DOHH2 (cell line): Measurements from ENCODE around the gene GRIA1.
"Not testable (repeated sequence)": the region's sequence is repeated elsewhere in the genome, so short reads cannot be mapped to it uniquely, and the experiment has no call there.

ENCODE experiments used
- H3F3A ChIP-seq: fragments of 200-600 bp; sonication (generic), shearing (Covaris generic); 2 replicates; pipeline ENCODE4 v1.6.0; 2016; ENCODE audit warnings: antibody characterized with exemption, mild to moderate bottlenecking; ENCODE audit not compliant: control insufficient read depth, insufficient read depth
- H3K27ac ChIP-seq: fragments of 200-600 bp; sonication (generic); 2 replicates; pipeline ENCODE4 v1.5.1; 2014; ENCODE audit warnings: low read depth, mild to moderate bottlenecking, low read length, moderate library complexity
- H3K27me3 ChIP-seq: fragments of 200-600 bp; sonication (generic); 2 replicates; pipeline ENCODE4 v1.6.1; 2014; ENCODE audit warnings: mild to moderate bottlenecking, low read length, mixed read lengths; ENCODE audit not compliant: control insufficient read depth
- H3K36me3 ChIP-seq: fragments of 200-600 bp; sonication (generic); 2 replicates; pipeline ENCODE4 v1.6.1; 2014; ENCODE audit warnings: mild to moderate bottlenecking, low read length, moderate library complexity, mixed read lengths; ENCODE audit not compliant: control insufficient read depth
- H3K4me1 ChIP-seq: fragments of 200-600 bp; sonication (generic); 2 replicates; pipeline ENCODE4 v1.6.1; 2014; ENCODE audit warnings: mild to moderate bottlenecking, low read length, mixed read lengths; ENCODE audit not compliant: control insufficient read depth
- H3K4me2 ChIP-seq: fragments of 200-600 bp; sonication (generic); 2 replicates; pipeline ENCODE4 v1.6.0; 2014; ENCODE audit warnings: mild to moderate bottlenecking, low read length, moderate library complexity
- H3K4me3 ChIP-seq: fragments of 200-600 bp; sonication (generic); 2 replicates; pipeline ENCODE4 v1.5.1; 2014; ENCODE audit warnings: mild to moderate bottlenecking, low read length, mixed read lengths
- H3K79me2 ChIP-seq: fragments of 200-600 bp; sonication (generic); 2 replicates; pipeline ENCODE4 v1.6.1; 2014; ENCODE audit warnings: mild to moderate bottlenecking, low read length, mixed read lengths; ENCODE audit not compliant: control insufficient read depth
- H3K9me2 ChIP-seq: fragments of 200-600 bp; sonication (generic); replicated peaks from 2 replicates; pipeline ENCODE4 v1.6.1; 2014; ENCODE audit warnings: mild to moderate bottlenecking, low read length, mixed read lengths; ENCODE audit not compliant: control insufficient read depth
- H3K9me3 ChIP-seq: fragments of 200-600 bp; sonication (generic); 2 replicates; pipeline ENCODE4 v1.6.1; 2014; ENCODE audit warnings: antibody characterized with exemption, low read length, mixed read lengths; ENCODE audit not compliant: control insufficient read depth, insufficient read depth
- H4K20me1 ChIP-seq: fragments of 200-600 bp; sonication (generic); 2 replicates; pipeline ENCODE4 v1.6.0; 2014; ENCODE audit warnings: low read depth, mild to moderate bottlenecking, antibody characterized with exemption, low read length, moderate library complexity; ENCODE audit not compliant: control insufficient read depth, insufficient read depth
- EZH2phosphoT487 ChIP-seq: fragments of 200-600 bp; sonication (generic); IDR thresholded peaks from 2 replicates; pipeline ENCODE4 v1.6.1; 2017; ENCODE audit warnings: borderline replicate concordance, mild to moderate bottlenecking, antibody characterized with exemption, low read length, moderate library complexity, mixed read lengths
- TF ChIP-seq, protein P1 (sequence below): fragments of 200-600 bp; sonication (generic); IDR thresholded peaks from one replicate; pipeline ENCODE4 v1.5.1; 2014; ENCODE audit warnings: antibody characterized with exemption, mild to moderate bottlenecking, low read depth, low read length; ENCODE audit not compliant: poor library complexity, severe bottlenecking

GRIA1 gene

DNA sequence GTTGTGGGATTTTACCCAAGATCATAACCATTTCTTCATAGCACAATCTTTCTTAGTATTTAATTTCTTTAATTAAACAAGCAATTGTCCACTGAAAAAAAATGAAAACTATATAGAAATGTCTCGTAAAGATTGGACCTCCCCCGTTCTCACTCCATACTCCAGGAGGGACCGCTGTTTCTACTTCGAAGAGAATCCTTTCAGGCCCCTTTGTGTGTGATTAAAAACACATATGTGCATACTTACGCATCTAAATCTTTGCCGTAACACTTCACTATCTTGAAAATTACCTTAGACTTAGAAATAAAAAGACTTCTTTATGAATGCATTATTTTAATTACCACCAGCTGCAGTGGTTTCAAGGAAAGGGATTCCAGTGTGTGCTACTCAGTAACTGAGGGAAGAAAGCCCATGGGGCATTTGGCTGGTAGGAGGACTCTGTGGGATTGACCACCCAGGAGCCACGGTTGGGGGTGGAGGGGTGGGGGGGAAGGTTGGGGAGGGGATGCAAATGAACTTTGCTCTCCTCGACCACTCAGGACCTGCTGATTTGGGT, 339.1 kb downstream of the GRIA1 start:
- Histone ChIP-seq H3K4me2 (no peak overlapping the region), H3K36me3 (no peaks in the 10 kb centered on the region), H4K20me1 (no peaks in the 10 kb centered on the region), H3K27me3 (no peaks in the 10 kb centered on the region), H3K4me3 (no peak overlapping the region), H3F3A (no peaks in the 10 kb centered on the region), H3K79me2 (no peaks in the 10 kb centered on the region), H3K27ac (no peak overlapping the region), H3K4me1 (no peaks in the 10 kb centered on the region), H3K9me2 (no peaks in the 10 kb centered on the region), H3K9me3 (no peaks in the 10 kb centered on the region)
- TF ChIP-seq, protein P1, sequence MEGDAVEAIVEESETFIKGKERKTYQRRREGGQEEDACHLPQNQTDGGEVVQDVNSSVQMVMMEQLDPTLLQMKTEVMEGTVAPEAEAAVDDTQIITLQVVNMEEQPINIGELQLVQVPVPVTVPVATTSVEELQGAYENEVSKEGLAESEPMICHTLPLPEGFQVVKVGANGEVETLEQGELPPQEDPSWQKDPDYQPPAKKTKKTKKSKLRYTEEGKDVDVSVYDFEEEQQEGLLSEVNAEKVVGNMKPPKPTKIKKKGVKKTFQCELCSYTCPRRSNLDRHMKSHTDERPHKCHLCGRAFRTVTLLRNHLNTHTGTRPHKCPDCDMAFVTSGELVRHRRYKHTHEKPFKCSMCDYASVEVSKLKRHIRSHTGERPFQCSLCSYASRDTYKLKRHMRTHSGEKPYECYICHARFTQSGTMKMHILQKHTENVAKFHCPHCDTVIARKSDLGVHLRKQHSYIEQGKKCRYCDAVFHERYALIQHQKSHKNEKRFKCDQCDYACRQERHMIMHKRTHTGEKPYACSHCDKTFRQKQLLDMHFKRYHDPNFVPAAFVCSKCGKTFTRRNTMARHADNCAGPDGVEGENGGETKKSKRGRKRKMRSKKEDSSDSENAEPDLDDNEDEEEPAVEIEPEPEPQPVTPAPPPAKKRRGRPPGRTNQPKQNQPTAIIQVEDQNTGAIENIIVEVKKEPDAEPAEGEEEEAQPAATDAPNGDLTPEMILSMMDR: no peak
- no peak for TF ChIP-seq EZH2phosphoT487

DNA sequence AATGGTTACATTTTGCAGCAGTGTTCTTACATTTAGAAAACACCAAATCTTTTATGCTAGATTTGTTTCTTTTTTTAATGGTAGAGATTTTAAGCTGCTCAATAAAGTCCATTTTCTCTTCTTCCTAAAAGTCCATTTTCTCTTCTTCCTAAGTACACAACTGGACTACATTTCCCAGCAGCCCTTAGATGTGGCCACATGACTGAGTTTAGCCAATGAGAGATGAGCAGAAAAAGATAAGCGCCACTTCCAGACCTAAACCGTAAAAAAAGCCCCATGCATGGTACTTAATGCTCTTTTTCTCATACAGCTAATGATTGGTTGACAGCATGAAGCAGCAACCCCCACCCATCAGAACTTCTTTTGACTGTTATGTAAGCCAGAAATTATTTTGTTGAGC, 341.5 kb downstream of the GRIA1 start:
- Histone ChIP-seq H3K4me2 (no peak overlapping the region), H3K36me3 (no peaks in the 10 kb centered on the region), H4K20me1 (no peaks in the 10 kb centered on the region), H3K79me2 (no peaks in the 10 kb centered on the region), H3K27me3 (no peaks in the 10 kb centered on the region), H3K4me1 (no peaks in the 10 kb centered on the region), H3K9me3 (no peaks in the 10 kb centered on the region), H3F3A (no peaks in the 10 kb centered on the region), H3K4me3 (no peak overlapping the region), H3K9me2 (no peaks in the 10 kb centered on the region), H3K27ac (no peak overlapping the region)
- TF ChIP-seq EZH2phosphoT487: no peak

GRCh38 chr5:153835891-153836515, 345.5 kb downstream of the GRIA1 start:
- TF ChIP-seq, protein P1: no peak
- no peak for TF ChIP-seq EZH2phosphoT487

GRCh38 chr5:153849303-153850113, 359.0 kb downstream of the GRIA1 start:
- H3K36me3 ChIP-seq, H3F3A ChIP-seq, H3K4me1 ChIP-seq, H3K9me3 ChIP-seq, H3K4me2 ChIP-seq, H3K27ac ChIP-seq, H4K20me1 ChIP-seq, H3K4me3 ChIP-seq, H3K79me2 ChIP-seq, H3K27me3 ChIP-seq, H3K9me2 ChIP-seq: not testable (repeated sequence)

More at GRCh38 chr5:153835891-153836515, 345.5 kb downstream of the GRIA1 start:
- H3K9me3 ChIP-seq: no peaks in the 10 kb centered on the region
- no peaks in the 10 kb centered on the region for H3K4me1 ChIP-seq
- H3K36me3 ChIP-seq: no peaks in the 10 kb centered on the region
- no peak overlapping the region for H3K4me2 ChIP-seq
- no peaks in the 10 kb centered on the region for H3K9me2 ChIP-seq
- H4K20me1 ChIP-seq: no peaks in the 10 kb centered on the region
- H3K27me3 ChIP-seq: no peaks in the 10 kb centered on the region
- H3K27ac ChIP-seq: no peak overlapping the region
- no peak overlapping the region for H3K4me3 ChIP-seq
- no peaks in the 10 kb centered on the region for H3K79me2 ChIP-seq
- H3F3A ChIP-seq: no peaks in the 10 kb centered on the region
